GM18861 (cell line): ENCODE data around the gene HIF3A.

ENCODE experiments used
- ATAC-seq: cut with Tn5 transposase; IDR thresholded peaks from one replicate; pipeline ENCODE4 v1.9.1; 2021; ENCODE audit not compliant: unreplicated experiment

Gene HIF3A

DNA sequence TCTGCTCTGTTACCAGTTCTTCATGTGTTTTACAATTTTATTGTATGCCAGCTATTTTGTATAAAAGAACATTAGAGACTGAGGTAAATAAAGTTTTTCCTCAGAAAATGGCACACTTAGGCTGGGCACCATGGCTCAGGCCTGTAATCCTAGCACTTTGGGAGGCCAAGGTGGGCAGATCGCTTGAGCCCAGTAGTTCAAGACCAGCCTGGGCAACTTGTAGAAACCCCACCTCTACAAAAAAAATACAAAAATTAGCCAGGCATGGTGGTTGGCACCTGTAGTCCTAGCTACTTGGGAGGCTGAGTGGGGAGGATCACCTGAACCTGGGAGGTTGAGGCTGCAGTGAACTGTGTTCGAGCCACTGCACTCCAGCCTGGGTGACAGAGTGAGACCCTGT, 84.5 kb downstream of the HIF3A start:
- ATAC-seq: no peak

- no peak for ATAC-seq
These were observed 85.0 kb downstream of the HIF3A start for GRCh38 chr19:46381756-46382345.

DNA sequence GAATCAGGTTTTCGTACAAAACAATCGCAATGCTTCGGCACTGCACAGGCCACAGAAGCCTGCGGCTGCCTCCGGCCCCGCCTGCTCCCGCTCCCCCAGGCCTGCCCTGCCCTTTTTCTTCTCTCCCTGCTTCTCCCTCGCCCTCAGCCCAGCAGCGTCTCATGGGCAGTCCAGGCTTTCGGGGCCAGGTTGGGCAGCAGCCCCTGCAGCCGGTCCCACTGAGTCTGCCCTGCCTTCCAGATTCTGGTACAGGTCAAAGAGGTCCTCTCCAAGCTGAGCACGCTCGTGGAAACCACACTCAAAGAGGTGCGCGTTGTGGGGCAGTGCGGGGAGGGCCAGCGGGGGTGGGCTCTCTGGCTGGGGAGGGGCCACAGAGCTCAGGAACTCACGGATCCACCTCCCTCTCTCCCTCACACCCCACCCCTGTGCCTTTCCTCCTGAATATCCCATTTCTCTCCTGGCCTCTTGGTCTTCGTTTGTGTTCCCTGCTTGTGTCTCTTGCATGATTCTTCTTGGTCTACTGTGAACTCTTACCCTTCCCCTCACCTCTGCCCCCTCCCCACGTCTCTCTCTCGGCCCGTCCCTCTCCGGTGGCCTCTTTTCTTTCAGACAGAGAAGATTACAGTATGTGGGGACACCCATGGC, 86.5 kb downstream of the HIF3A start:
- no peak for ATAC-seq

DNA sequence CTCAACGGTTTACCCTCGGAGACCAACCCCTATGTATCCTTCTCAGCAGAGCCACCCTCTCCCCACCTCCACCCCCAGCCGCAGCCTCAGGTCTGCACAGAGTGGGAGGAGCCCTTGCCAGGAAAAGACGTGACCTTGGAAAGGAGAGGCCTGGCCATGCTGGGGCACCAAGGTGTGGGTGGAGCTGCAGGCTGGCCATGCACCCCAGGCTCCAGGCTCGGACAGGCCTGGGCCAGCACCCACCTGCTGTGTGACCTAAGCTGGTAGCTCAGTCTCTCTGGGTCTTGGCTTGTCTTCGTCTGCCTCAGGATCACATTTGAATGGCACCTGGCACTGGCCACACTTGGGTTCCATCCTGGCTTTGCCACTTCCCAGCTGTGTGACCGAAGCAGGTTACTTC, 87.0 kb downstream of the HIF3A start:
- no peak for ATAC-seq

DNA sequence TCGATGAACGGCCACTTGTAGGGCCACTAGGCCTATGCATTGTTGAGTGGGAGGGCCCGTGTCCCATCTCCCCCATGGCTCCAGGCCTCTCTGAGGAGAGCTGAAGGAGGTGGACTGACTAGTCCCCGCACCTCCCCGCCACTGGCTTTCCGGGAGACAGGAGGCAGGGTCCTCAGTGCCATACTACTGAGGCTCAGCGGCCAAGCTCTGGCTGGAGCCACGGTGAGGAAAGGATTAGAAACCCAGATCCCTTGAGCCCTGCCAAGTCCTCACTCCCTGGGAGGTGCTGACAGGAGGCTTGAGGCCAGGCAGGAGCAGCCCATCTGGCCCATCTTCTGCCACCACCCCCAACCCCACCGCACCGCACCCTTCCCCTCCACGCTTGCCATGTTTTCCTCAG, 87.6 kb downstream of the HIF3A start:
- no peak for ATAC-seq

GRCh38 chr19:46385636-46386035, 88.8 kb downstream of the HIF3A start:
- no peak for ATAC-seq

GRCh38 chr19:46386151-46386550, 89.3 kb downstream of the HIF3A start:
- ATAC-seq: no peak

DNA sequence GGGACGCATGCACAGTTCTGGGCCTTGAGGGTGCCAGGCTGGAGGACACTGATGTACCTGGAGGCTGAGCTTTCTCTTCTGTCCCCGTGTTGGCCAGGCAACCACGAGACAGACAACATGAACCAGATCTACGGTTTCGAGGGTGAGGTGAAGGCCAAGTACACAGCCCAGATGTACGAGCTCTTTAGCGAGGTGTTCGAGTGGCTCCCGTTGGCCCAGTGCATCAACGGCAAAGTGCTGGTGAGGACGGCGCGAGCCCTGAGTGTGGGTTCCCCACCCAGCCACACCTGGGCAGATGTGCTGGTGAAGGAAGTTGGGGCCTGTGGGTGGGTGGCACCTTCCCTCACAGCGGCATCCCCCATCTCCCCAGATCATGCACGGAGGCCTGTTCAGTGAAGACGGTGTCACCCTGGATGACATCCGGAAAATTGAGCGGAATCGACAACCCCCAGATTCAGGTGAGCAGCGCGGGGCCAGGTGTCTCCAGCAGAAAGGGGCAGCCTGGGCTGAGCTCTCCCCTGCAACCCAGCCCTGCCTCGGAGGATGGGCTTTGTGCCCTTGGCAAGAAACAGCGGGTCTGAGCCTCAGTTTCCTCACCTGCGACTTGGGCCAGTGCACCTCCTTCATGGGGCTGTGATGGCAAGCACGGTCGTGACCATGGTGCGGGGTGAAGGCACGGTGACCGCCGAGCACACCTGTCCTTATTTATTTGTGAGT, 90.3 kb downstream of the HIF3A start:
- ATAC-seq: no peak

GRCh38 chr19:46387713-46388130, 90.9 kb downstream of the HIF3A start:
- no peak for ATAC-seq

DNA sequence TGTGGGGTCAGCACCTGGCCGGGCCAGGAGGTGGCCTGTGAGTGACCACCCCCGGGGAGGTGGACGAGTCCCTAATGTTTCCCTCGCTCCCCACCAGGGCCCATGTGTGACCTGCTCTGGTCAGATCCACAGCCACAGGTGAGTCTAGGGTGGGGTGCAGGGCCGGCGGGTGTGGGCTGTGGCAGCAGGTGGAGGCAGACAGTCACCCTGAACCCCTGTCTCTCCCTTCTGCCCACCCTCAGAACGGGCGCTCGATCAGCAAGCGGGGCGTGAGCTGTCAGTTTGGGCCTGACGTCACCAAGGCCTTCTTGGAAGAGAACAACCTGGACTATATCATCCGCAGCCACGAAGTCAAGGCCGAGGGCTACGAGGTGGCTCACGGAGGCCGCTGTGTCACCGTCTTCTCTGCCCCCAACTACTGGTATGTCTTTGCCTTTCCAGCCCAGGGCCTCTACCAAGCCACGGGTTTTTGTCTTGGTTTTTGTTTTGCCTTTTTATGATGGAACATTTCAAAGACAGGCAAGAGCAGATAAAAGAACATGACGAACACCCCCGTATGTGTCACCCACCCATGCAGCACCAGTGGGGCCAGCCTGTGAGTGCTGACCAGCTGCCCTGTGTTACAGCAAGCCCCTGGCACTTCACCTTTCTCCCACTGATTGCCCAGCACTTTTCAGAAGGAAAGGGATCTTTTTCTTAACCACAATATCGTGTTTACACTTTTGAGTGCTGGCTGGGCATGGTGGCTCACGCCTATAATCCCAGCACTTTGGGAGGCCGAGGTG, 91.7 kb downstream of the HIF3A start:
- ATAC-seq: no peak

DNA sequence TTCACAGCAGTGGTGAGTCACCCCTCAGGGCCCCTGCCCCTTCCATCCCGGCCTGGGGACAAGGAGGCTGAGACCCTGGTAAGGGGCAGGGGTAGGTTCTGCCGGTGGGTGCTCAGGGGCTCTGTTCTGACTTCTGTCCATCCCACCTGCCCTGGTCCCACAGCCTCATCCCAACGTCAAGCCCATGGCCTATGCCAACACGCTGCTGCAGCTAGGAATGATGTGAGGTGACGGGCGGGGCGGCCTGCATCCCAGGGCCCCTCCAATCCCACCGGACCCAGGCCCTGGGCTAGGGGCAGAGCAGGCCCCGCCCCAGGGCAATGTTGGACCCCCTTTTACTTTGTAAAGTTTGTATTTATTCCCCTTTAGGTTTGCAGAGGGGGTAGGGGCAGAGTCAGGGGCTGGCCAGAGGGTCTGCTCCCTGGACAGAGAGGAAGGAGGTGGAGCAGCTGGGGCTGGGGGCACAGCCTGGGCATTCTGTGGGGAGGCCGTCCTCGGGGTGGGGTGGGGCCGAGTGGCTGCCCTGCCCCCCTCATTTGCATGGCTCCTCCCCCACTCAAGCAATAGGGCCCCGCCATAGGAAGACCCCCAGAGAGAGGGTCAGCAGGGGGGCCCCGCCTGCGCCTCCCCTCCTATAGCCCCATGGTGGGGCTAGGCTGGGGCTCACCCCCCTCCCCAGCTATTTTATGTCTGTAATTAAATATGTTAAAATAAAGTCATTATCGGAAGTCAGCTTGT, 93.4 kb downstream of the HIF3A start:
- no peak for ATAC-seq

DNA sequence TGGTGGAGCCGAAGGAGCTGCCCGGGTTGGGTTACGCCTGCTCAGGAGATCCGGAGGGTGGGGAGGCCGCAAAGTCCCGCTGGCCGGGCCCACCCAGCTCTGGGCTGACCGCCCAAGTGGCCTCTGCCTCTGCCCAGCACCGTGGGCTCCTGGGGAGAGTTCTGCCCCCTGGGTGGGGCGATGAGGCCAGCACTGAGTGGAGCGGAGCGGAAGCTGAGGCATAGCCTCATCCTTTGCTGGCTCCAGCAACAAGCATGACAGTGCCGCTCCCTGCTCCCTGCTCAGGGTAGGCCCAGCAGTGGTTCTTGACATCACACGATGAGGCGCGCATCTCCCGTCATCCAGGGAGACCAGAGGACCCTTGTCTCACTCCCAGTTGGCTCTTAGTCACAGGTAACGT, 94.0 kb downstream of the HIF3A start:
- ATAC-seq: no peak

DNA sequence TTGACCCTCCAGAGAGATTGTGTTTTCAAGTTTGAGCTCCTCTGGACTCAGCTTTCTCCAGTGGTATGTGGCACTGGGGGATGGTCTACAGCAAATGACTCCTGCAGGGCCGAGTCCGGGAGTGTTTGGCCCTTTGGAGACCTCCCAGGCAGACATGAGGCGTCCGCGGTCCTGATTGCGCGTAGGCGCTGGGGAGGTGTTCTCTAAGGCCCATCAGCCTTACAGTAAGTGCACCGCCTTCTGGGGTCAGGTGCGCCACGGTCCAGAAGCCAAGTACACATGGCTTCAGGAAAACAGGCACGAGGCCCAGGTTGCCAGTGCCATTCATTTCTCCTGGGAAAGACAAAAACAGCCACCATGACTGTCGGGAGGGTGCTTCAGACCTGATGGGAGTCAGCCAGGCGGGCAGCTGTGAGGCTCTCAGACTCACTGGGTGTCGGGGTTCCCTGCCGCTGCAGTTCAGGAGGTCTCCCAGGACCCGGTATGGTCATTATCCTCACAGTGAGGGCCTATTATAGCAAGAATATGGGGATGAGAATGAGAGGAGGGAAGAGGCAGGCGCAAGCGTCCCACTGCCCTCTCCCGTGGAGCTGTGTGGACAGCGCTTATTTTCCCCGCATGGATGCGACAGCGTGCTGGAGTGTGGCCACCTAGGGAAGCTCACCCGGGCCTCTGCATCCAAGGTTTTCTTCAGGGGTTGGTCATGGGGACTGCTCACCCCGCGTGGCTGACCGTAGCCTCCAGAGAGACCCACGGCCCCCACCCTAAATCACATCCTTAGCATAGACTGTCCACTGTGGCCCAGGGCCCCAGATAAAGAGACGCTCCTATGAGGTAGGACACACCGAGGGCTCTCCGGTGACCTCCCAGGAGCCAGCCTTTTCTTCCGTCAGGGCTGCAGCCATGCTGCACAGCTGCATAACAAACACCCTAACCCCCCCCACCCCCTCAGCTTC, 94.7 kb downstream of the HIF3A start:
- ATAC-seq: no peak

- ATAC-seq: no peak
These were observed 95.5 kb downstream of the HIF3A start for GRCh38 chr19:46392252-46392801.

DNA sequence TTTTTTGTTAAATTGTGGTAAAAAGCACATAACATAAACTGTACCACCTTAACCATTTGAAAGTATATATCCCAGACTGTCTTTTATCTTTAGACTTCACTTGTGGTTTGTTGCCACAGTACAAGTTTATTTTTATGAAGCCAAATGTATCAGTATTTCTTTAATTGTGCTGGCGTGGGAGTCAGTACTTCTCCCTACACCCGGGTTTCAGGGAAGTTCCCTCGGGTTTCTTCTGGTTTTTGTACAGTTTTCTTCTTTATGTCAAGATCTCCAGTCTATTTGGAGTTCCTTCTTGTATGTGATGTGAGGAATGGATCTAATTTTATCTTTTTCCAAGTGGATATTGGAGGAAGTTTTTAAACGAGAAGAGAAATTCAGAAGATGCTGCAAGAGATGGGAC, 96.0 kb downstream of the HIF3A start:
- no peak for ATAC-seq
